ENCODE data around the gene LETM1. TPM values are rescaled to one million over a fixed set of nuclear protein-coding genes. Genes with fewer than 3 reads are reported as not detected.

LETM1 gene
- total and polyA plus RNA-seq, 2 of the 13 experiments (the other 11 are each of a cell fraction or from before 2014, with no cell fraction given) = 9.7 to 41.6 TPM

GRCh38 chr4:1787411-1788077 is 68.4 kb downstream of the LETM1 start (continued):
- TF ChIP-seq ARID4A (CRISPR knock-in tag; IDR thresholded peaks at IDR 0.05; ENCODE audit: borderline replicate concordance) = peak; percentile 20; the same call in 1 of the 2 replicates
- peak; percentile 59; the same call in 1 of the 2 replicates for TF ChIP-seq ZFX (CRISPR knock-in tag; IDR thresholded peaks at IDR 0.05; ENCODE audit: low read depth)
- TF ChIP-seq CREM (IDR thresholded peaks at IDR 0.05) = no peak
- no peak for TF ChIP-seq CREM (CRISPR knock-in tag; IDR thresholded peaks at IDR 0.05)
- TF ChIP-seq ZNF687 (CRISPR knock-in tag; IDR thresholded peaks at IDR 0.05) = peak; percentile 91
- TF ChIP-seq ZNF292 (CRISPR knock-in tag; IDR thresholded peaks at IDR 0.05; ENCODE audit: borderline replicate concordance, low read depth) = 0 out of 2 replicates have a peak, but pooled peaks have one; percentile 20
- no peak for TF ChIP-seq ZNF746 (CRISPR knock-in tag; IDR thresholded peaks at IDR 0.05)
- 0 out of 2 replicates have a peak, but pooled peaks have one; percentile 36 for TF ChIP-seq ZNF280B (CRISPR knock-in tag; IDR thresholded peaks at IDR 0.05; ENCODE audit: borderline replicate concordance)
- TF ChIP-seq PAXIP1 (CRISPR knock-in tag; conservative IDR thresholded peaks at IDR 0.05) = peak; percentile 26; the same call in 1 of the 2 replicates
- TF ChIP-seq ZNF263 (CRISPR knock-in tag; IDR thresholded peaks at IDR 0.05) = peak; percentile 61; the same call in 1 of the 2 replicates
- 0 out of 2 replicates have a peak, but pooled peaks have one; percentile 54 for TF ChIP-seq HES4 (CRISPR knock-in tag; IDR thresholded peaks at IDR 0.05; ENCODE audit: borderline replicate concordance)
- TF ChIP-seq ZNF33B (CRISPR knock-in tag; IDR thresholded peaks at IDR 0.05) = no peak
